Skin of body (tissue), 2 donors: ENCODE data around the gene CDH23. TPM values are rescaled to one million over a fixed set of nuclear protein-coding genes. Genes with fewer than 3 reads are reported as not detected.

Source experiments
- DNase-seq: peaks from one replicate; lab custom pipeline; 2025; lab: John Stamatoyannopoulos, UW
- total RNA-seq: library from RNA; depleted of rRNA; stranded (reverse); fragments of >200 nt; gene quantifications from one replicate; pipeline ENCODE4 v1.2.3, GENCODE V29; 2014

Gene CDH23
- total RNA-seq, 1 donor from 2014 or later, result 6.3 TPM

GRCh38 chr10:71392791-71393781 lies 3.6 kb upstream of the CDH23 start:
- DNase-seq, result no peak

- DNase-seq, result no peak
These were observed 2.8 kb upstream of the CDH23 start for GRCh38 chr10:71393841-71394475.

GRCh38 chr10:71394926-71395562 lies 1.7 kb upstream of the CDH23 start:
- no peak for DNase-seq

- DNase-seq, result no peak
These were observed 1.1 kb upstream of the CDH23 start for GRCh38 chr10:71395621-71396020.

GRCh38 chr10:71396084-71396710 lies 523 bp upstream of the CDH23 start:
- DNase-seq, result no peak

- no peak for DNase-seq
These were observed 834 bp downstream of the CDH23 start for GRCh38 chr10:71397296-71398212.

GRCh38 chr10:71398976-71399375 lies 2.3 kb downstream of the CDH23 start:
- DNase-seq, result no peak

- DNase-seq, result no peak
These were observed 3.2 kb downstream of the CDH23 start for GRCh38 chr10:71399946-71400345.

GRCh38 chr10:71401056-71401455 lies 4.3 kb downstream of the CDH23 start:
- no peak for DNase-seq

GRCh38 chr10:71402005-71402404 lies 5.3 kb downstream of the CDH23 start:
- DNase-seq, result no peak

GRCh38 chr10:71404503-71405295 lies 8.0 kb downstream of the CDH23 start:
- DNase-seq, result no peak

- DNase-seq, result no peak
These were observed 10.2 kb downstream of the CDH23 start for GRCh38 chr10:71406878-71407277.

GRCh38 chr10:71408436-71409225 lies 11.9 kb downstream of the CDH23 start:
- DNase-seq, result no peak

GRCh38 chr10:71409516-71410104 lies 12.9 kb downstream of the CDH23 start:
- DNase-seq, result no peak

- DNase-seq, result no peak
These were observed 16.9 kb downstream of the CDH23 start for GRCh38 chr10:71413581-71413980.

- no peak for DNase-seq
These were observed 17.6 kb downstream of the CDH23 start for GRCh38 chr10:71414359-71414758.

GRCh38 chr10:71419002-71419540 lies 22.4 kb downstream of the CDH23 start:
- DNase-seq, result no peak

- no peak for DNase-seq
These were observed 23.0 kb downstream of the CDH23 start for GRCh38 chr10:71419750-71420149.
